ENCODE data around the gene PSMD5.

DNA sequence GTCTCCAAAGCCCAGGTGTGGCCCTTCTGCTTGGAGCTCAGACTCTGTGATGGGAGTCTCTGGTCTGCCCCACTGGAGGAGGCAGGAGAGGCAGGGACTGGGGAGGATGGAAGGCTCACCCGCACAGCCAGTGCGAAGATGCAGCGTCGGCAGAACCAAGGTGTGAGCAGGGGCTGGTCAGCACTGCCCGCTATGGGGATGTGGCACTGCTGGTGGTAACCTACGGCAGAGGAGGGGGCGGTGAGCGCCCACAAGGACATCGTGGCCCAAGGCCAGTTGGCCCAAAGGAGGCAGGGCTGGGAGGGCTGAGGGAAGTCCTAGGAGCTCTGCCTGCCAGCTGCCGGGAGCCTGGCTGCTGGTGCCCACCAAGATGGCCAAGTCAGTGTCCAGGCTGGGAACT lies 27.0 kb upstream of the PSMD5 start:
- TF ChIP-seq, protein P1, sequence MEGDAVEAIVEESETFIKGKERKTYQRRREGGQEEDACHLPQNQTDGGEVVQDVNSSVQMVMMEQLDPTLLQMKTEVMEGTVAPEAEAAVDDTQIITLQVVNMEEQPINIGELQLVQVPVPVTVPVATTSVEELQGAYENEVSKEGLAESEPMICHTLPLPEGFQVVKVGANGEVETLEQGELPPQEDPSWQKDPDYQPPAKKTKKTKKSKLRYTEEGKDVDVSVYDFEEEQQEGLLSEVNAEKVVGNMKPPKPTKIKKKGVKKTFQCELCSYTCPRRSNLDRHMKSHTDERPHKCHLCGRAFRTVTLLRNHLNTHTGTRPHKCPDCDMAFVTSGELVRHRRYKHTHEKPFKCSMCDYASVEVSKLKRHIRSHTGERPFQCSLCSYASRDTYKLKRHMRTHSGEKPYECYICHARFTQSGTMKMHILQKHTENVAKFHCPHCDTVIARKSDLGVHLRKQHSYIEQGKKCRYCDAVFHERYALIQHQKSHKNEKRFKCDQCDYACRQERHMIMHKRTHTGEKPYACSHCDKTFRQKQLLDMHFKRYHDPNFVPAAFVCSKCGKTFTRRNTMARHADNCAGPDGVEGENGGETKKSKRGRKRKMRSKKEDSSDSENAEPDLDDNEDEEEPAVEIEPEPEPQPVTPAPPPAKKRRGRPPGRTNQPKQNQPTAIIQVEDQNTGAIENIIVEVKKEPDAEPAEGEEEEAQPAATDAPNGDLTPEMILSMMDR (conservative IDR thresholded peaks at IDR 0.05): no peak
- TF ChIP-seq ZFX (IDR thresholded peaks at IDR 0.05): no peak

All from C4-2B (cell line).